Thymus (tissue), 14 donors: Measurements from ENCODE around the gene VTN. TPM values are rescaled to one million over a fixed set of nuclear protein-coding genes. Genes with fewer than 3 reads are reported as not detected.

Experiments used
- DNase-seq, 9 donors: peaks; one replicate each; pipeline ENCODE4 v3.0.0-alpha.2; 2013; ENCODE audit warnings: low spot score in 9 of 9, low read depth in 6 of 9, missing footprints in 1 of 9
- H3K27ac ChIP-seq, 2 donors: one replicate each; pipeline ENCODE4 v1.5.1; 2013; ENCODE audit warnings: control low read depth in 1 of 2, low read depth in 1 of 2, low read length in 1 of 2, mild to moderate bottlenecking in 1 of 2, moderate library complexity in 1 of 2
- H3K27me3 ChIP-seq, 2 donors: one replicate each; pipeline ENCODE4 v1.5.1; 2013; ENCODE audit warnings: low read length in 1 of 2; ENCODE audit not compliant: control insufficient read depth in 2 of 2, insufficient read depth in 1 of 2
- H3K36me3 ChIP-seq, 2 donors: one replicate each; pipeline ENCODE4 v1.5.1; 2013; ENCODE audit warnings: low read length in 1 of 2, mild to moderate bottlenecking in 1 of 2, moderate library complexity in 1 of 2; ENCODE audit not compliant: control insufficient read depth in 2 of 2, insufficient read depth in 2 of 2
- H3K4me1 ChIP-seq, 2 donors: one replicate each; pipeline ENCODE4 v1.5.1; 2013; ENCODE audit warnings: low read length in 2 of 2; ENCODE audit not compliant: control insufficient read depth in 2 of 2, insufficient read depth in 2 of 2
- H3K4me3 ChIP-seq, 2 donors: one replicate each; pipeline ENCODE4 v1.5.1; 2013; ENCODE audit warnings: low read length in 2 of 2, control low read depth in 1 of 2, mild to moderate bottlenecking in 1 of 2
- H3K9me3 ChIP-seq, 2 donors: one replicate each; pipeline ENCODE4 v1.5.1; 2013; ENCODE audit warnings: low read length in 1 of 2, mild to moderate bottlenecking in 1 of 2; ENCODE audit not compliant: control insufficient read depth in 2 of 2, insufficient read depth in 1 of 2
- WGBS: extraction: QIAGEN DNeasy Blood & Tissue Kit; methylation state at CpG from one replicate; pipeline ENCODE4 v1.1.7; 2013; 5-methylcytosine and 5-hydroxymethylcytosine counted together
- long read RNA-seq, 10 donors: transcript quantifications; one replicate each; lab custom pipeline, GENCODE V29; 2026
- polyA plus RNA-seq: library from polyadenylated mRNA; stranded (reverse); fragments of 200-250 nt; gene quantifications from one replicate; pipeline ENCODE4 v1.2.3, GENCODE V29; 2013
- total RNA-seq: library from RNA; stranded (reverse); fragments of 120-200 nt; gene quantifications from one replicate; pipeline ENCODE4 v1.2.4, GENCODE V29; 2013
- donor health status: healthy.

VTN gene
- total RNA-seq (0.09 TPM), polyA plus RNA-seq (0.59 TPM)
- long read RNA-seq, donor 1: 0 reads
- long read RNA-seq, donor 2: 0 reads
- long read RNA-seq, donor 3, partial matches to known transcripts: 0 of 1 reads
- long read RNA-seq, donor 3, other reads (novel, unspliced or antisense): 0 of 1 reads
- long read RNA-seq, donor 4: 0 reads
- long read RNA-seq, donor 5: 0 reads
- long read RNA-seq, donor 6: 0 reads
- long read RNA-seq, donor 7: 0 reads
- long read RNA-seq, donor 8: 0 reads
- long read RNA-seq, donor 9: 0 reads
- long read RNA-seq, donor 10, partial matches to known transcripts: 0 of 1 reads
- long read RNA-seq, donor 10, other reads (novel, unspliced or antisense): 0 of 1 reads

GRCh38 chr17:28370035-28370743 lies at the start of gene VTN:
VTN (minus strand) TSS chr17:28370307; CDS start chr17:28370203, 104 bp downstream.
- 63% methylated on average over 8 of the region's 8 CpGs for WGBS
- no peak for DNase-seq
- peak within 1 kb of the TSS; percentile 44 to 68 for H3K4me3 ChIP-seq
- H3K4me1 ChIP-seq: peaks cover 10 to 14% of the 10 kb centered on the region in 2 donors
- H3K9me3 ChIP-seq: peaks cover 0 to 1% of the 10 kb centered on the region in 2 donors
- peaks cover 8 to 50% of the 10 kb centered on the region in 2 donors for H3K27me3 ChIP-seq
- H3K27ac ChIP-seq: no peak within 1 kb of the TSS
- H3K36me3 ChIP-seq: peaks cover 0 to 1% of the 10 kb centered on the region in 2 donors

- H3K9me3 ChIP-seq: no peaks in the 10 kb centered on the region
- H3K27me3 ChIP-seq: peaks cover 0 to 4% of the 10 kb centered on the region in 2 donors
- peaks cover 0 to 6% of the 10 kb centered on the region in 2 donors for H3K4me1 ChIP-seq
- no peak overlapping the region for H3K4me3 ChIP-seq
- H3K27ac ChIP-seq: peak overlapping the region in 1 of 2 donors; percentile 37
- peak in 6 of 9 donors; percentile 12 to 51 (median 14) for DNase-seq
- 20% methylated on average over 13 of the region's 13 CpGs for WGBS
- H3K36me3 ChIP-seq: no peaks in the 10 kb centered on the region
Observed at GRCh38 chr17:28416703-28417311, 46.7 kb upstream of the VTN start.

- no peaks in the 10 kb centered on the region for H3K9me3 ChIP-seq
- WGBS: 91% methylated on average over 3 of the region's 3 CpGs
- no peaks in the 10 kb centered on the region for H3K36me3 ChIP-seq
- no peak overlapping the region for H3K4me3 ChIP-seq
- H3K27ac ChIP-seq: peak overlapping the region in 1 of 2 donors; percentile 37
- peaks cover 0 to 4% of the 10 kb centered on the region in 2 donors for H3K27me3 ChIP-seq
- DNase-seq: peak in 1 of 9 donors; percentile 10
- peaks cover 0 to 6% of the 10 kb centered on the region in 2 donors for H3K4me1 ChIP-seq
Observed at GRCh38 chr17:28415886-28416285, 45.8 kb upstream of the VTN start.

- Histone ChIP-seq H3K4me1 (peaks cover 0 to 6% of the 10 kb centered on the region in 2 donors), H3K36me3 (no peaks in the 10 kb centered on the region), H3K27ac (no peak overlapping the region), H3K9me3 (no peaks in the 10 kb centered on the region), H3K4me3 (no peak overlapping the region), H3K27me3 (peaks cover 0 to 4% of the 10 kb centered on the region in 2 donors)
- WGBS: 85% methylated on average over 7 of the region's 7 CpGs
- DNase-seq: no peak
Observed at GRCh38 chr17:28413804-28414203, 43.7 kb upstream of the VTN start.

- H3K27me3 ChIP-seq: peaks cover 0 to 20% of the 10 kb centered on the region in 2 donors
- peaks cover 0 to 8% of the 10 kb centered on the region in 2 donors for H3K4me1 ChIP-seq
- H3K27ac ChIP-seq: no peak overlapping the region
- no peaks in the 10 kb centered on the region for H3K36me3 ChIP-seq
- no peaks in the 10 kb centered on the region for H3K9me3 ChIP-seq
- 96% methylated on average over 3 of the region's 3 CpGs for WGBS
- DNase-seq: no peak
- no peak overlapping the region for H3K4me3 ChIP-seq
Observed at GRCh38 chr17:28412099-28412498, 42.0 kb upstream of the VTN start.

GRCh38 chr17:28407974-28408306 lies 37.8 kb upstream of the VTN start:
- Histone ChIP-seq H3K4me3 (no peak overlapping the region), H3K27me3 (peaks cover 8 to 50% of the 10 kb centered on the region in 2 donors), H3K36me3 (no peaks in the 10 kb centered on the region), H3K27ac (no peak overlapping the region), H3K4me1 (peaks cover 0 to 3% of the 10 kb centered on the region in 2 donors), H3K9me3 (no peaks in the 10 kb centered on the region)
- DNase-seq: no peak
- WGBS: 91% methylated on average over 1 of the region's 1 CpG

GRCh38 chr17:28407130-28407973 lies 37.2 kb upstream of the VTN start:
- Histone ChIP-seq H3K4me1 (peaks cover 0 to 3% of the 10 kb centered on the region in 2 donors), H3K27ac (no peak overlapping the region), H3K4me3 (no peak overlapping the region), H3K27me3 (peaks cover 8 to 50% of the 10 kb centered on the region in 2 donors), H3K36me3 (no peaks in the 10 kb centered on the region), H3K9me3 (no peaks in the 10 kb centered on the region)
- DNase-seq: peak in 2 of 9 donors; percentile 10 to 28
- WGBS: 93% methylated on average over 5 of the region's 5 CpGs

- peaks cover 8 to 50% of the 10 kb centered on the region in 2 donors for H3K27me3 ChIP-seq
- peaks cover 0 to 3% of the 10 kb centered on the region in 2 donors for H3K4me1 ChIP-seq
Observed at GRCh38 chr17:28406473-28406814, 36.3 kb upstream of the VTN start.

More at GRCh38 chr17:28406473-28406814, 36.3 kb upstream of the VTN start:
- DNase-seq: no peak
- H3K27ac ChIP-seq: no peak overlapping the region
- 50% methylated on average over 9 of the region's 9 CpGs for WGBS
- H3K36me3 ChIP-seq: no peaks in the 10 kb centered on the region
- H3K9me3 ChIP-seq: no peaks in the 10 kb centered on the region
- H3K4me3 ChIP-seq: peak overlapping the region in 1 of 2 donors; percentile 40
